ENCODE measurements around the gene GPR161. TPM values are rescaled to one million over a fixed set of nuclear protein-coding genes. Genes with fewer than 3 reads are reported as not detected.

The GPR161 gene
- total RNA-seq, 1 donor from 2014 or later: 36.4 TPM

DNA sequence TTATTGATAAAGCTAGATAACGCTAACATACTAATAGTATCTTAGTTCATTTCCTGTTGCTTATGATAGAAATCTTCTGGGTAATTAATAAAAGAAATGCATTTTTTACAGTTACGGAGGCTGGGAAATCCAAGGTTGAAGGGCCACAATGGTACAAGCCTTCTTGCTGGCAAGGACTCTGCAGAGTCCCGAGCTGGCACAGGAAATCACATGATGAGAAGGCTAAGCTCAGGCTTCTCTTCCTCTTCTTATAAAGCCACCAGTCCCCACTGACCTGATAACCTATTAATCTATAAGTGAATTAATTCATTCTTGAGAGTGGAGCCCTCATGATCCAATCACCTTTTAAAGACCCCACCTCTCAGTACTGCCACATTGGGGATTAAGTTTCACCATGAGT lies 82.6 kb downstream of the GPR161 start:
- no peaks in the 10 kb centered on the region for H3K27me3 Mint-ChIP-seq (ENCODE audit: low read depth)
- H3K27ac Mint-ChIP-seq: no peak overlapping the region
- H3K4me1 Mint-ChIP-seq: peaks cover 9% of the 10 kb centered on the region
- H3K9me3 Mint-ChIP-seq: no peaks in the 10 kb centered on the region
- TF ChIP-seq, protein P1, sequence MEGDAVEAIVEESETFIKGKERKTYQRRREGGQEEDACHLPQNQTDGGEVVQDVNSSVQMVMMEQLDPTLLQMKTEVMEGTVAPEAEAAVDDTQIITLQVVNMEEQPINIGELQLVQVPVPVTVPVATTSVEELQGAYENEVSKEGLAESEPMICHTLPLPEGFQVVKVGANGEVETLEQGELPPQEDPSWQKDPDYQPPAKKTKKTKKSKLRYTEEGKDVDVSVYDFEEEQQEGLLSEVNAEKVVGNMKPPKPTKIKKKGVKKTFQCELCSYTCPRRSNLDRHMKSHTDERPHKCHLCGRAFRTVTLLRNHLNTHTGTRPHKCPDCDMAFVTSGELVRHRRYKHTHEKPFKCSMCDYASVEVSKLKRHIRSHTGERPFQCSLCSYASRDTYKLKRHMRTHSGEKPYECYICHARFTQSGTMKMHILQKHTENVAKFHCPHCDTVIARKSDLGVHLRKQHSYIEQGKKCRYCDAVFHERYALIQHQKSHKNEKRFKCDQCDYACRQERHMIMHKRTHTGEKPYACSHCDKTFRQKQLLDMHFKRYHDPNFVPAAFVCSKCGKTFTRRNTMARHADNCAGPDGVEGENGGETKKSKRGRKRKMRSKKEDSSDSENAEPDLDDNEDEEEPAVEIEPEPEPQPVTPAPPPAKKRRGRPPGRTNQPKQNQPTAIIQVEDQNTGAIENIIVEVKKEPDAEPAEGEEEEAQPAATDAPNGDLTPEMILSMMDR (IDR thresholded peaks at IDR 0.05; ENCODE audit: unreplicated experiment): no peak
- H3K4me3 Mint-ChIP-seq: no peak overlapping the region
- no peak for DNase-seq (ENCODE audit: low spot score in 2 of 2, unreplicated experiment in 2 of 2)
- peaks cover 4% of the 10 kb centered on the region for H3K36me3 Mint-ChIP-seq

DNA sequence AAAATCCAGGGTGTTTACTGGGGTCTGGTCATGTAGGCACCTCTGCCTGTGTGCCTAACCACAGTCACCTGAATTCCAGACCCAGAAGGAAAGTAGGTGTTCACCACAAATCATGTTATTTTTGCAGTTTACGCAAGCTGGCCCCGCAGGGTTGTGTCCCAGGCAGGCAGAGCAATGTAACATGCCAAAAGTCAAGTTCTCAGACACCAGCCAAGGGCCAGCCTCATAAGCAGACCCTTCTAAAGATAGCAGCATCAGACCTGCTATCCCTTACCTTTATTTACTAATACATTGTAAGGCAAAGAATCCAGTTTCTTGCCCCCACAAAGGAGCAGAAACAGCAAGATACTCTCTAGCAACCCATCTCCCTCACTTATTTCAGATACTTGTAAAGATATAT lies 83.0 kb downstream of the GPR161 start:
- H3K27me3 Mint-ChIP-seq (ENCODE audit: low read depth): no peaks in the 10 kb centered on the region
- no peak overlapping the region for H3K27ac Mint-ChIP-seq
- DNase-seq (ENCODE audit: low spot score in 2 of 2, unreplicated experiment in 2 of 2): no peak
- no peak overlapping the region for H3K4me3 Mint-ChIP-seq
- TF ChIP-seq, protein P1 (IDR thresholded peaks at IDR 0.05; ENCODE audit: unreplicated experiment): no peak
- peaks cover 9% of the 10 kb centered on the region for H3K4me1 Mint-ChIP-seq
- H3K36me3 Mint-ChIP-seq: peaks cover 4% of the 10 kb centered on the region
- H3K9me3 Mint-ChIP-seq: no peaks in the 10 kb centered on the region

DNA sequence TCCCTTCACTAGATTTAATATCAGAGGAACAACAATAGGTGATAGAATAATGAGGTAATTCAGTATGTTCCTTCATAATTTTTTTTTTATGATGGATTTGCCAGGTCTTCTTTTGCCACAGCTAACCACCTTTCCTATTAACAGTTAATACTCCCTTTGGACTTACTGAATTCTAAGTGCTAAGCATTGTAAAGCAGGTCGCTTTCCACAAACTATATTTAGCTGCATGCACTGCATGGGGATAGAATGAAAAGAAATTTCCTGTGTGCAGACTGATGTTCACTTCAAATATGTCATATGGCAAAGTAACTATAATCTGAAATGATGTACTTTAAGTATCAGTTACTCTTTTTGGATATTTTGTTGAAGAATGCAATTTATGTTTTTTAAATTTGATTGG lies 85.8 kb downstream of the GPR161 start:
- no peaks in the 10 kb centered on the region for H3K27me3 Mint-ChIP-seq (ENCODE audit: low read depth)
- H3K36me3 Mint-ChIP-seq: no peaks in the 10 kb centered on the region
- no peak overlapping the region for H3K4me3 Mint-ChIP-seq
- peaks cover 9% of the 10 kb centered on the region for H3K4me1 Mint-ChIP-seq
- H3K27ac Mint-ChIP-seq: peak overlapping the region; percentile 43
- TF ChIP-seq, protein P1 (IDR thresholded peaks at IDR 0.05; ENCODE audit: unreplicated experiment): no peak
- H3K9me3 Mint-ChIP-seq: no peaks in the 10 kb centered on the region
- no peak for DNase-seq (ENCODE audit: low spot score in 2 of 2, unreplicated experiment in 2 of 2)

DNA sequence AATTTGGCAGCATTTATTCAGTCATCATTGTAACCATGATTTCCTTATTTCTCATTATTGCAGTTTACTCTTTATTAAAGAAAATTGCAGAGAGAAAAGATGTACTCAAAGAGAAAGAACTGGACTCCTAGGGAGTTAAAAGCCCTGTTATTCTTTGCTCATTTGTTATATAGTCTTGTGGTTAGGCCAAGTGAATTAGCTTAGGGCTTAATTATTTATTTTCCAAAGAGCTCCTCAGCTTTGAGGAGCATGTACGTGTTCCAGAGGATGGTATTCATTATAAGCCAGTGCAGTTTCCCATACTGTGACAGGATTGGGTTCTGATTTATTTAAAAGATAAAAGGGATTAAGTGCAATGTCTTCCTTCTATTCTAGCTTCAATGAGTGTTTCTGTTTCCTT lies 86.4 kb downstream of the GPR161 start:
- TF ChIP-seq, protein P1 (IDR thresholded peaks at IDR 0.05; ENCODE audit: unreplicated experiment): no peak
- peaks cover 9% of the 10 kb centered on the region for H3K4me1 Mint-ChIP-seq
- peak overlapping the region; percentile 43 for H3K27ac Mint-ChIP-seq
- no peak overlapping the region for H3K4me3 Mint-ChIP-seq
- no peaks in the 10 kb centered on the region for H3K27me3 Mint-ChIP-seq (ENCODE audit: low read depth)
- H3K36me3 Mint-ChIP-seq: peaks cover 2% of the 10 kb centered on the region
- no peaks in the 10 kb centered on the region for H3K9me3 Mint-ChIP-seq
- DNase-seq (ENCODE audit: low spot score in 2 of 2, unreplicated experiment in 2 of 2): no peak

DNA sequence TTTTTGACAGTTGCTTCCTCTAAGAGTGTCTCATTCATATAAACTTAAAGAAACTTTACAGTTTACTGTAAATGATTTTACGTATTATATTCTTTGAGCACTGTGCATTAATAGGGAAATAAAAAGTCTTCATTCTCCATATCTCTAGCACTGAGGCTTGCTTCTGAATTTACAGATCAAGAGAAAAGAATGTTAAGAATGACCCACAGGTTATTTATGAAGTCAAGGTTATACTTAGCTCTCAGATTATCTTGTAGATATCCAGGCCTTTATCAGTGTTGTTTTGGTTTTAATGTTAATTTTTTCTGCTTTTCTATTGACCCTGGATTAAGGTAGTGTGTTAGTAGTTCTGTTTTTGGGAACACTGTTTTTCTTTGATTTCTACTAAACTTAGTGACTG lies 91.4 kb downstream of the GPR161 start:
- Mint-ChIP-seq H3K4me3 (no peak overlapping the region), H3K27me3 (ENCODE audit: low read depth) (no peaks in the 10 kb centered on the region), H3K36me3 (peaks cover 26% of the 10 kb centered on the region), H3K9me3 (peaks cover 12% of the 10 kb centered on the region), H3K27ac (no peak overlapping the region), H3K4me1 (peaks cover 3% of the 10 kb centered on the region)
- DNase-seq (ENCODE audit: low spot score in 2 of 2, unreplicated experiment in 2 of 2): no peak
- TF ChIP-seq, protein P1 (IDR thresholded peaks at IDR 0.05; ENCODE audit: unreplicated experiment): no peak

DNA sequence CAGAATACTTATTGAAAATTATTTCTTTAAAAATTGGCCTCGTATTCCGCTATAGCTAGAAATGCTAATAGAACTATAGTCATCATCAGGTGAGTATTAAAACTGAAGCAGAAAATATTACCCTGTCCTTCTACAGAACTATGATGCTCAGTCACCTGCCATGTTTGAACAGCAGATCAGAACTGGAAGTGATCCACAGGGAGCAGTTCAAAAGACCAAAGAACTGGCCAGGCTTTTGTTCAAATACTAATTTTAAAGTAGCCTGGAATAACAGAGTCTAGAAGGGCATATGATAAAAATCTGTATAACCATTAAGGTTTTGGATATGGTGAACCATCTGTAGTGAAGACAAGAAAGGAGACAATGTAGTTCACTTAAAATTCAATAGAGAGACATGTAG lies 94.4 kb downstream of the GPR161 start:
- Mint-ChIP-seq H3K36me3 (peaks cover 26% of the 10 kb centered on the region), H3K27me3 (ENCODE audit: low read depth) (no peaks in the 10 kb centered on the region), H3K9me3 (peaks cover 12% of the 10 kb centered on the region), H3K4me1 (no peaks in the 10 kb centered on the region), H3K4me3 (no peak overlapping the region), H3K27ac (no peak overlapping the region)
- no peak for DNase-seq (ENCODE audit: low spot score in 2 of 2, unreplicated experiment in 2 of 2)
- TF ChIP-seq, protein P1 (IDR thresholded peaks at IDR 0.05; ENCODE audit: unreplicated experiment): no peak
